Fibroblast of lung (primary cell): ENCODE measurements around the gene ACER3. TPM values are rescaled to one million over a fixed set of nuclear protein-coding genes. Genes with fewer than 3 reads are reported as not detected.

ENCODE experiments used
- DNase-seq, 2 donors: peaks; one replicate each; pipeline versions ENCODE4 v3.0.0 to v3.0.0-alpha.2; 2010; ENCODE audit warnings: low read depth in 2 of 2
- H2AFZ ChIP-seq: 2 replicates; pipeline ENCODE4 v1.5.1; 2012; ENCODE audit warnings: low read length, control low read depth, inconsistent platforms
- H3K27ac ChIP-seq: 2 replicates; pipeline ENCODE4 v1.5.1; 2011; ENCODE audit warnings: low read length, control low read depth; ENCODE audit not compliant: insufficient read depth
- H3K27me3 ChIP-seq: 2 replicates; pipeline ENCODE4 v1.5.1; 2011; ENCODE audit warnings: mild to moderate bottlenecking, low read length; ENCODE audit not compliant: control insufficient read depth, insufficient read depth
- H3K36me3 ChIP-seq: 2 replicates; pipeline ENCODE4 v1.5.1; 2011; ENCODE audit warnings: low read length; ENCODE audit not compliant: control insufficient read depth, insufficient read depth
- H3K4me1 ChIP-seq: 2 replicates; pipeline ENCODE4 v1.5.1; 2011; ENCODE audit warnings: low read length; ENCODE audit not compliant: control insufficient read depth, insufficient read depth; ENCODE audit errors: extremely low read depth
- H3K4me2 ChIP-seq: 2 replicates; pipeline ENCODE4 v1.5.1; 2011; ENCODE audit warnings: low read length, control low read depth; ENCODE audit not compliant: insufficient read depth; ENCODE audit errors: extremely low read depth
- H3K4me3 ChIP-seq, 4 experiments: fragments of 200-600 bp in 1 of 4; sonication (generic) in 1 of 4; replicated peaks in 1 of 4; 2 replicates each; pipeline ENCODE4 v1.5.1; 2011 to 2016; ENCODE audit warnings: low read length in 4 of 4, low read depth in 3 of 4, mild to moderate bottlenecking in 3 of 4, control low read depth in 2 of 4, inconsistent platforms in 1 of 4, mixed read lengths in 1 of 4; ENCODE audit not compliant: insufficient read depth in 1 of 4; ENCODE audit errors: control extremely low read depth in 1 of 4
- H3K79me2 ChIP-seq: 2 replicates; pipeline ENCODE4 v1.5.1; 2012; ENCODE audit warnings: mild to moderate bottlenecking, low read length, inconsistent platforms; ENCODE audit not compliant: control insufficient read depth, insufficient read depth
- H3K9ac ChIP-seq: 2 replicates; pipeline ENCODE4 v1.5.1; 2011; ENCODE audit warnings: mild to moderate bottlenecking, low read length, control low read depth; ENCODE audit not compliant: insufficient read depth
- H3K9me3 ChIP-seq: 2 replicates; pipeline ENCODE4 v1.5.1; 2012; ENCODE audit warnings: low read depth, low read length; ENCODE audit not compliant: control insufficient read depth, insufficient read depth
- H4K20me1 ChIP-seq: 2 replicates; pipeline ENCODE4 v1.5.1; 2011; ENCODE audit warnings: low read length; ENCODE audit not compliant: control insufficient read depth, insufficient read depth; ENCODE audit errors: extremely low read depth
- CTCF ChIP-seq, 2 donors: IDR thresholded peaks in 1 of 2; conservative IDR thresholded peaks in 1 of 2; 1 replicate in 1 of 2; 2 replicates in 1 of 2; pipeline ENCODE4 v1.5.1; 2011 to 2012; ENCODE audit warnings: low read length in 2 of 2, control low read depth in 1 of 2, inconsistent platforms in 1 of 2, low read depth in 1 of 2, mild to moderate bottlenecking in 1 of 2
- EZH2 ChIP-seq: IDR thresholded peaks from 2 replicates; pipeline ENCODE4 v1.5.1; 2012; ENCODE audit warnings: low read length, control low read depth, mild to moderate bottlenecking; ENCODE audit errors: missing control alignments
- polyA plus RNA-seq, 2 donors: library from polyadenylated mRNA; depleted of rRNA in 1 of 2; stranded (reverse) in 1 of 2; unstranded in 1 of 2; fragments of >200 nt; gene quantifications; 2 replicates each; pipeline ENCODE4 v1.2.1, GENCODE V29; 2011 to 2012; ENCODE audit warnings: missing spikeins in 1 of 2
- total RNA-seq: library from RNA; depleted of rRNA; stranded (reverse); fragments of >200 nt; gene quantifications from 2 replicates; pipeline ENCODE4 v1.2.1, GENCODE V29; 2014

The ACER3 gene
- total and polyA plus RNA-seq, 2 donors (not counting 1 experiment from before 2014, with no cell fraction given): 6.1 to 22.3 TPM

GRCh38 chr11:76845069-76845468 is 15.6 kb upstream of the ACER3 start:
- no peak for DNase-seq
- Histone ChIP-seq H2AFZ (no peak overlapping the region), H3K4me1 (no peaks in the 10 kb centered on the region), H3K4me2 (no peak overlapping the region), H3K27me3 (peaks cover 12% of the 10 kb centered on the region), H3K27ac (no peak overlapping the region), H3K9me3 (no peaks in the 10 kb centered on the region), H3K9ac (no peak overlapping the region), H3K4me3 (no peak overlapping the region), H4K20me1 (no peaks in the 10 kb centered on the region), H3K36me3 (no peaks in the 10 kb centered on the region), H3K79me2 (no peaks in the 10 kb centered on the region)
- TF ChIP-seq EZH2 (no peak), CTCF (conservative IDR thresholded peaks at IDR 0.05 in 1 of 2, IDR thresholded peaks at IDR 0.05 in 1 of 2; ENCODE audit: low read depth in 1 of 2, low read length in 2 of 2) (no peak)

- no peak overlapping the region for H3K4me2 ChIP-seq
- H3K36me3 ChIP-seq: no peaks in the 10 kb centered on the region
Measured at GRCh38 chr11:76846441-76846840, 14.3 kb upstream of the ACER3 start.

GRCh38 chr11:76849376-76849775 is 11.3 kb upstream of the ACER3 start:
- no peak overlapping the region for H3K9ac ChIP-seq
- H2AFZ ChIP-seq: no peak overlapping the region
- no peaks in the 10 kb centered on the region for H4K20me1 ChIP-seq
- H3K36me3 ChIP-seq: no peaks in the 10 kb centered on the region
- DNase-seq: no peak
- no peak overlapping the region for H3K4me3 ChIP-seq
- no peaks in the 10 kb centered on the region for H3K9me3 ChIP-seq
- no peak overlapping the region for H3K4me2 ChIP-seq
- no peaks in the 10 kb centered on the region for H3K4me1 ChIP-seq
- TF ChIP-seq CTCF (conservative IDR thresholded peaks at IDR 0.05 in 1 of 2, IDR thresholded peaks at IDR 0.05 in 1 of 2; ENCODE audit: low read depth in 1 of 2, low read length in 2 of 2) (no peak), EZH2 (no peak)
- H3K27me3 ChIP-seq: peaks cover 10% of the 10 kb centered on the region
- no peak overlapping the region for H3K27ac ChIP-seq
- no peaks in the 10 kb centered on the region for H3K79me2 ChIP-seq

More at GRCh38 chr11:76846441-76846840, 14.3 kb upstream of the ACER3 start:
- H3K4me3 ChIP-seq: no peak overlapping the region
- H3K27me3 ChIP-seq: peaks cover 16% of the 10 kb centered on the region
- DNase-seq: no peak
- H3K27ac ChIP-seq: no peak overlapping the region
- H3K9ac ChIP-seq: no peak overlapping the region
- TF ChIP-seq EZH2 (no peak), CTCF (conservative IDR thresholded peaks at IDR 0.05 in 1 of 2, IDR thresholded peaks at IDR 0.05 in 1 of 2; ENCODE audit: low read depth in 1 of 2, low read length in 2 of 2) (no peak)
- no peaks in the 10 kb centered on the region for H3K79me2 ChIP-seq
- no peaks in the 10 kb centered on the region for H4K20me1 ChIP-seq
- H2AFZ ChIP-seq: no peak overlapping the region
- no peaks in the 10 kb centered on the region for H3K9me3 ChIP-seq
- H3K4me1 ChIP-seq: no peaks in the 10 kb centered on the region
